Parathyroid adenoma (tissue), 2 donors: ENCODE results near the gene CTU2.

Source experiments
- H2AFZ ChIP-seq: fragments of 300-600 bp; sonication (generic); one replicate; pipeline ENCODE4 v1.7.0; 2017; ENCODE audit warnings: antibody characterized with exemption, mild to moderate bottlenecking
- H3K27ac ChIP-seq: fragments of 300-600 bp; sonication (generic); one replicate; pipeline ENCODE4 v1.7.0; 2017
- H3K27me3 ChIP-seq: fragments of 300-600 bp; sonication (generic); one replicate; pipeline ENCODE4 v1.7.0; 2017; ENCODE audit warnings: low read length; ENCODE audit not compliant: control insufficient read depth, insufficient read depth
- H3K36me3 ChIP-seq: fragments of 300-600 bp; sonication (generic); one replicate; pipeline ENCODE4 v1.7.0; 2017; ENCODE audit warnings: low read length; ENCODE audit not compliant: control insufficient read depth, insufficient read depth
- H3K4me1 ChIP-seq: fragments of 300-600 bp; sonication (generic); one replicate; pipeline ENCODE4 v1.7.0; 2017; ENCODE audit warnings: control low read depth
- H3K4me2 ChIP-seq: fragments of 300-600 bp; sonication (generic); one replicate; pipeline ENCODE4 v1.7.0; 2017; ENCODE audit warnings: low read length
- H3K4me3 ChIP-seq: fragments of 300-600 bp; sonication (generic); one replicate; pipeline ENCODE4 v1.7.0; 2017; ENCODE audit warnings: low read depth, low read length
- H3K79me2 ChIP-seq: fragments of 300-600 bp; sonication (generic); one replicate; pipeline ENCODE4 v1.7.0; 2017; ENCODE audit warnings: control low read depth
- H3K9ac ChIP-seq: fragments of 300-600 bp; sonication (generic); one replicate; pipeline ENCODE4 v1.7.0; 2017; ENCODE audit warnings: mild to moderate bottlenecking
- H3K9me3 ChIP-seq: fragments of 300-600 bp; sonication (generic); one replicate; pipeline ENCODE4 v1.7.0; 2017; ENCODE audit warnings: low read length; ENCODE audit not compliant: control insufficient read depth
- CTCF ChIP-seq: fragments of 300-600 bp; sonication (generic); IDR thresholded peaks from one replicate; pipeline ENCODE4 v1.7.0; 2017; ENCODE audit warnings: antibody characterized with exemption, mild to moderate bottlenecking
- donor health status: primary hyperparathyroidism.

CTU2 gene

GRCh38 chr16:88753602-88754001 lies 47.3 kb downstream of the CTU2 start:
- Histone ChIP-seq H3K36me3 (no peaks in the 10 kb centered on the region), H3K4me1 (peaks cover 5% of the 10 kb centered on the region), H3K4me2 (no peak overlapping the region), H2AFZ (no peak overlapping the region), H3K27me3 (no peaks in the 10 kb centered on the region), H3K9me3 (no peaks in the 10 kb centered on the region), H3K79me2 (no peaks in the 10 kb centered on the region), H3K9ac (no peak overlapping the region), H3K4me3 (no peak overlapping the region), H3K27ac (no peak overlapping the region)
- TF ChIP-seq CTCF = no peak

GRCh38 chr16:88754109-88754911 lies 48.0 kb downstream of the CTU2 start:
- Histone ChIP-seq H3K79me2 (no peaks in the 10 kb centered on the region), H3K9ac (no peak overlapping the region), H3K4me3 (no peak overlapping the region), H3K27me3 (no peaks in the 10 kb centered on the region), H3K27ac (no peak overlapping the region), H3K9me3 (no peaks in the 10 kb centered on the region), H2AFZ (no peak overlapping the region), H3K4me1 (peaks cover 5% of the 10 kb centered on the region), H3K4me2 (no peak overlapping the region), H3K36me3 (no peaks in the 10 kb centered on the region)
- TF ChIP-seq CTCF = no peak

GRCh38 chr16:88754912-88755744 lies 48.8 kb downstream of the CTU2 start:
- Histone ChIP-seq H3K4me1 (peaks cover 5% of the 10 kb centered on the region), H3K9me3 (no peaks in the 10 kb centered on the region), H3K4me2 (no peak overlapping the region), H3K27me3 (no peaks in the 10 kb centered on the region), H2AFZ (no peak overlapping the region), H3K36me3 (no peaks in the 10 kb centered on the region), H3K9ac (no peak overlapping the region), H3K27ac (no peak overlapping the region), H3K4me3 (no peak overlapping the region), H3K79me2 (no peaks in the 10 kb centered on the region)
- no peak for TF ChIP-seq CTCF

GRCh38 chr16:88755745-88756443 lies 49.6 kb downstream of the CTU2 start:
- no peak overlapping the region for H3K9ac ChIP-seq
- H3K27ac ChIP-seq = no peak overlapping the region
- no peaks in the 10 kb centered on the region for H3K79me2 ChIP-seq
- no peaks in the 10 kb centered on the region for H3K9me3 ChIP-seq
- no peaks in the 10 kb centered on the region for H3K36me3 ChIP-seq
- H3K27me3 ChIP-seq = no peaks in the 10 kb centered on the region
- peaks cover 5% of the 10 kb centered on the region for H3K4me1 ChIP-seq
- no peak overlapping the region for H3K4me3 ChIP-seq
- no peak for TF ChIP-seq CTCF
- no peak overlapping the region for H2AFZ ChIP-seq
- H3K4me2 ChIP-seq = no peak overlapping the region
